ENCODE results near the gene CSN1S1.

- TF ChIP-seq, protein P1, sequence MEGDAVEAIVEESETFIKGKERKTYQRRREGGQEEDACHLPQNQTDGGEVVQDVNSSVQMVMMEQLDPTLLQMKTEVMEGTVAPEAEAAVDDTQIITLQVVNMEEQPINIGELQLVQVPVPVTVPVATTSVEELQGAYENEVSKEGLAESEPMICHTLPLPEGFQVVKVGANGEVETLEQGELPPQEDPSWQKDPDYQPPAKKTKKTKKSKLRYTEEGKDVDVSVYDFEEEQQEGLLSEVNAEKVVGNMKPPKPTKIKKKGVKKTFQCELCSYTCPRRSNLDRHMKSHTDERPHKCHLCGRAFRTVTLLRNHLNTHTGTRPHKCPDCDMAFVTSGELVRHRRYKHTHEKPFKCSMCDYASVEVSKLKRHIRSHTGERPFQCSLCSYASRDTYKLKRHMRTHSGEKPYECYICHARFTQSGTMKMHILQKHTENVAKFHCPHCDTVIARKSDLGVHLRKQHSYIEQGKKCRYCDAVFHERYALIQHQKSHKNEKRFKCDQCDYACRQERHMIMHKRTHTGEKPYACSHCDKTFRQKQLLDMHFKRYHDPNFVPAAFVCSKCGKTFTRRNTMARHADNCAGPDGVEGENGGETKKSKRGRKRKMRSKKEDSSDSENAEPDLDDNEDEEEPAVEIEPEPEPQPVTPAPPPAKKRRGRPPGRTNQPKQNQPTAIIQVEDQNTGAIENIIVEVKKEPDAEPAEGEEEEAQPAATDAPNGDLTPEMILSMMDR (IDR thresholded peaks at IDR 0.05 in 4 of 5, conservative IDR thresholded peaks at IDR 0.05 in 1 of 5): no peak
- no peak for TF ChIP-seq POLR2A (IDR thresholded peaks at IDR 0.05)
Observed at GRCh38 chr4:69951602-69952001, 20.7 kb downstream of the CSN1S1 start.
